ENCODE data around the gene GMDS. TPM values are rescaled to one million over a fixed set of nuclear protein-coding genes. Genes with fewer than 3 reads are reported as not detected.

Gene GMDS
- total RNA-seq, 2 experiments from 2014 or later: 33.2 to 33.5 TPM

GRCh38 chr6:1715336-1715735, 530.1 kb downstream of the GMDS start:
- ChIA-PET POLR2A (no interaction called here), CTCF (no interaction called here)
- DNase-seq: no peak
- intact Hi-C loops (cut with DNase I, micrococcal nuclease): no loop called here
- H3K27ac Mint-ChIP-seq: no peak overlapping the region
- H3K27me3 Mint-ChIP-seq: no peaks in the 10 kb centered on the region
- H3K4me1 Mint-ChIP-seq: no peaks in the 10 kb centered on the region
- ATAC-seq: no peak
- H3K4me3 Mint-ChIP-seq: no peak overlapping the region
- peaks cover 3% of the 10 kb centered on the region for H3K36me3 Mint-ChIP-seq (ENCODE audit: low read depth)
- H3K9me3 Mint-ChIP-seq (ENCODE audit: low read depth): no peaks in the 10 kb centered on the region

GRCh38 chr6:1714654-1715053, 530.8 kb downstream of the GMDS start:
- ATAC-seq (no peak), DNase-seq (no peak)
- ChIA-PET POLR2A (no interaction called here), CTCF (no interaction called here)
- Mint-ChIP-seq H3K9me3 (ENCODE audit: low read depth) (no peaks in the 10 kb centered on the region), H3K27me3 (no peaks in the 10 kb centered on the region), H3K27ac (no peak overlapping the region), H3K4me1 (no peaks in the 10 kb centered on the region), H3K4me3 (no peak overlapping the region), H3K36me3 (ENCODE audit: low read depth) (peaks cover 3% of the 10 kb centered on the region)
- intact Hi-C loops (cut with DNase I, micrococcal nuclease): no loop called here

GRCh38 chr6:1713016-1713600, 532.3 kb downstream of the GMDS start:
- CTCF ChIA-PET: no interaction called here
- peaks cover 3% of the 10 kb centered on the region for H3K36me3 Mint-ChIP-seq (ENCODE audit: low read depth)
- H3K9me3 Mint-ChIP-seq (ENCODE audit: low read depth): no peaks in the 10 kb centered on the region
- intact Hi-C loops (cut with DNase I, micrococcal nuclease): no loop called here
- POLR2A ChIA-PET: no interaction called here
- H3K27ac Mint-ChIP-seq: no peak overlapping the region
- no peaks in the 10 kb centered on the region for H3K27me3 Mint-ChIP-seq
- no peak overlapping the region for H3K4me3 Mint-ChIP-seq
- H3K4me1 Mint-ChIP-seq: no peaks in the 10 kb centered on the region
- DNase-seq (no peak), ATAC-seq (no peak)

GRCh38 chr6:1712451-1712850, 533.0 kb downstream of the GMDS start:
- H3K9me3 Mint-ChIP-seq (ENCODE audit: low read depth): no peaks in the 10 kb centered on the region
- H3K36me3 Mint-ChIP-seq (ENCODE audit: low read depth): peaks cover 3% of the 10 kb centered on the region
- ATAC-seq (no peak), DNase-seq (no peak)
- no peak overlapping the region for H3K4me3 Mint-ChIP-seq
- ChIA-PET POLR2A (no interaction called here), CTCF (no interaction called here)
- no peaks in the 10 kb centered on the region for H3K27me3 Mint-ChIP-seq
- no peaks in the 10 kb centered on the region for H3K4me1 Mint-ChIP-seq
- intact Hi-C loops (cut with DNase I, micrococcal nuclease): no loop called here
- no peak overlapping the region for H3K27ac Mint-ChIP-seq

GRCh38 chr6:1711136-1711535, 534.3 kb downstream of the GMDS start:
- CTCF ChIA-PET: no interaction called here
- intact Hi-C loops (cut with DNase I, micrococcal nuclease): no loop called here
- DNase-seq (no peak), ATAC-seq (no peak)
- Mint-ChIP-seq H3K36me3 (ENCODE audit: low read depth) (peaks cover 3% of the 10 kb centered on the region), H3K9me3 (ENCODE audit: low read depth) (no peaks in the 10 kb centered on the region), H3K4me3 (no peak overlapping the region), H3K27me3 (no peaks in the 10 kb centered on the region), H3K27ac (no peak overlapping the region), H3K4me1 (no peaks in the 10 kb centered on the region)
- POLR2A ChIA-PET: no interaction called here

GRCh38 chr6:1709234-1709641, 536.2 kb downstream of the GMDS start:
- ChIA-PET CTCF (no interaction called here), POLR2A (no interaction called here)
- Mint-ChIP-seq H3K4me3 (no peak overlapping the region), H3K27ac (no peak overlapping the region), H3K9me3 (ENCODE audit: low read depth) (no peaks in the 10 kb centered on the region), H3K27me3 (no peaks in the 10 kb centered on the region), H3K36me3 (ENCODE audit: low read depth) (no peaks in the 10 kb centered on the region), H3K4me1 (no peaks in the 10 kb centered on the region)
- no peak for ATAC-seq
- intact Hi-C loops (cut with DNase I, micrococcal nuclease): no loop called here
- DNase-seq: no peak

GRCh38 chr6:1708820-1709219, 536.6 kb downstream of the GMDS start:
- intact Hi-C loops (cut with DNase I, micrococcal nuclease): no loop called here

GRCh38 chr6:1708122-1708521, 537.3 kb downstream of the GMDS start:
- POLR2A ChIA-PET: no interaction called here
- no peak for ATAC-seq
- DNase-seq: no peak
- Mint-ChIP-seq H3K4me3 (no peak overlapping the region), H3K9me3 (ENCODE audit: low read depth) (no peaks in the 10 kb centered on the region), H3K4me1 (no peaks in the 10 kb centered on the region), H3K36me3 (ENCODE audit: low read depth) (no peaks in the 10 kb centered on the region), H3K27me3 (no peaks in the 10 kb centered on the region), H3K27ac (no peak overlapping the region)
- intact Hi-C loops (cut with DNase I, micrococcal nuclease): no loop called here
- CTCF ChIA-PET: no interaction called here

More at GRCh38 chr6:1708820-1709219, 536.6 kb downstream of the GMDS start:
- ChIA-PET CTCF (no interaction called here), POLR2A (no interaction called here)
- Mint-ChIP-seq H3K27me3 (no peaks in the 10 kb centered on the region), H3K4me3 (no peak overlapping the region), H3K9me3 (ENCODE audit: low read depth) (no peaks in the 10 kb centered on the region), H3K4me1 (no peaks in the 10 kb centered on the region), H3K36me3 (ENCODE audit: low read depth) (no peaks in the 10 kb centered on the region), H3K27ac (no peak overlapping the region)
- ATAC-seq (no peak), DNase-seq (no peak)

- DNase-seq (no peak), ATAC-seq (no peak)
- Mint-ChIP-seq H3K27me3 (no peaks in the 10 kb centered on the region), H3K27ac (no peak overlapping the region), H3K9me3 (ENCODE audit: low read depth) (no peaks in the 10 kb centered on the region), H3K4me1 (no peaks in the 10 kb centered on the region), H3K36me3 (ENCODE audit: low read depth) (no peaks in the 10 kb centered on the region), H3K4me3 (no peak overlapping the region)
- POLR2A ChIA-PET: no interaction called here
- intact Hi-C loops (cut with DNase I, micrococcal nuclease): no loop called here
- CTCF ChIA-PET: no interaction called here
Measured at GRCh38 chr6:1705630-1706029, 539.8 kb downstream of the GMDS start.

- intact Hi-C loops (cut with DNase I, micrococcal nuclease): no loop called here
- H3K4me3 Mint-ChIP-seq: no peak overlapping the region
- CTCF ChIA-PET: no interaction called here
- no peaks in the 10 kb centered on the region for H3K4me1 Mint-ChIP-seq
- POLR2A ChIA-PET: no interaction called here
- no peaks in the 10 kb centered on the region for H3K27me3 Mint-ChIP-seq
- H3K36me3 Mint-ChIP-seq (ENCODE audit: low read depth): no peaks in the 10 kb centered on the region
- no peak for DNase-seq
- ATAC-seq: no peak
- no peak overlapping the region for H3K27ac Mint-ChIP-seq
- no peaks in the 10 kb centered on the region for H3K9me3 Mint-ChIP-seq (ENCODE audit: low read depth)
Measured at GRCh38 chr6:1705183-1705582, 540.2 kb downstream of the GMDS start.

GRCh38 chr6:1704711-1705110, 540.7 kb downstream of the GMDS start:
- ATAC-seq (no peak), DNase-seq (no peak)
- Mint-ChIP-seq H3K27me3 (no peaks in the 10 kb centered on the region), H3K4me1 (no peaks in the 10 kb centered on the region), H3K27ac (no peak overlapping the region), H3K4me3 (no peak overlapping the region), H3K36me3 (ENCODE audit: low read depth) (no peaks in the 10 kb centered on the region), H3K9me3 (ENCODE audit: low read depth) (no peaks in the 10 kb centered on the region)
- intact Hi-C loops (cut with DNase I, micrococcal nuclease): no loop called here
- CTCF ChIA-PET: no interaction called here
- POLR2A ChIA-PET: no interaction called here

- H3K36me3 Mint-ChIP-seq (ENCODE audit: low read depth): no peaks in the 10 kb centered on the region
- no peaks in the 10 kb centered on the region for H3K27me3 Mint-ChIP-seq
- POLR2A ChIA-PET: no interaction called here
- CTCF ChIA-PET: interaction anchor here (0.6 kb wide), 2 partner anchors 58 to 235 kb away, joined by 3 to 6 read pairs; no protein-coding TSS in a partner anchor
- DNase-seq (no peak), ATAC-seq (no peak)
- intact Hi-C loops (cut with DNase I, micrococcal nuclease): no loop called here
- no peaks in the 10 kb centered on the region for H3K9me3 Mint-ChIP-seq (ENCODE audit: low read depth)
- no peak overlapping the region for H3K4me3 Mint-ChIP-seq
- no peaks in the 10 kb centered on the region for H3K4me1 Mint-ChIP-seq
- no peak overlapping the region for H3K27ac Mint-ChIP-seq
Measured at GRCh38 chr6:1703923-1704322, 541.5 kb downstream of the GMDS start.
